Right forelimb (tissue), 1 donor: ENCODE data around the gene ATG9B.
"Not testable (repeated sequence)": the region's sequence is repeated elsewhere in the genome, so short reads cannot be mapped to it uniquely, and the experiment has no call there.

ENCODE experiments used
- DNase-seq: peaks from one replicate; pipeline ENCODE4 v3.0.0-alpha.2; 2018

Gene ATG9B

DNA sequence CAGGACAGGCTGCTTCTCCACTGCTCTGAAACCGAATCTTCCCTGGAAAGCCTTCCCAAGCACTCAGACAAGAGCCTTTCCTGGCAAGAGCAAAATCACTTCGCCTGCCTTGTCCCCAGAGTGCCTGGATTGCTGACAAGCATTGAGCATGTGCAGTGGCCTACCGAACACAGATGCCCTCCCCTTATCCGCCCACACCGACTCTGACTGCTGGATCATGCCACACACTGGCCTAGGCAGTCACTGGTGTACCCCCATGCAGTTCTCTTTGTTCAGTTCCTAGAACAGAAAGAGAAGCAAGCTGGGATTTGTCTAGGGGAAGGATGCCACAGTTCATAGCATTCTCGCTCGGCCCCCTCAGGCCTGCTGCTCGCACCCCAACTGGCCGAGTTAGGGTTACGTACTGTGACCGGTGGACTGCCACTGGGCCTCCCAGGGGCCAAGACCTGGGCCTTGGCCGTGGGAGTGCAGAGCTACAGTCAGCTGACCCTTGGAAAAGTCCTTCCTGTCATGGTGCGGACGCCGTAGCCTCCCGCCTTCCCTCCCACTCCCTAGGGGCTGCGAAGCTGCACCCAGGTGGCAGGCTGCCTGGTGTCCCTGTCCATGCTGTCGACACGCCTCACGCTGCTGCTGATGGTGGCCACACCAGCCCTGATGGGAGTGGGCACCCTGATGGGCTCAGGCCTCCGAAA is 10.9 kb upstream of the ATG9B start:
- DNase-seq: no peak

DNA sequence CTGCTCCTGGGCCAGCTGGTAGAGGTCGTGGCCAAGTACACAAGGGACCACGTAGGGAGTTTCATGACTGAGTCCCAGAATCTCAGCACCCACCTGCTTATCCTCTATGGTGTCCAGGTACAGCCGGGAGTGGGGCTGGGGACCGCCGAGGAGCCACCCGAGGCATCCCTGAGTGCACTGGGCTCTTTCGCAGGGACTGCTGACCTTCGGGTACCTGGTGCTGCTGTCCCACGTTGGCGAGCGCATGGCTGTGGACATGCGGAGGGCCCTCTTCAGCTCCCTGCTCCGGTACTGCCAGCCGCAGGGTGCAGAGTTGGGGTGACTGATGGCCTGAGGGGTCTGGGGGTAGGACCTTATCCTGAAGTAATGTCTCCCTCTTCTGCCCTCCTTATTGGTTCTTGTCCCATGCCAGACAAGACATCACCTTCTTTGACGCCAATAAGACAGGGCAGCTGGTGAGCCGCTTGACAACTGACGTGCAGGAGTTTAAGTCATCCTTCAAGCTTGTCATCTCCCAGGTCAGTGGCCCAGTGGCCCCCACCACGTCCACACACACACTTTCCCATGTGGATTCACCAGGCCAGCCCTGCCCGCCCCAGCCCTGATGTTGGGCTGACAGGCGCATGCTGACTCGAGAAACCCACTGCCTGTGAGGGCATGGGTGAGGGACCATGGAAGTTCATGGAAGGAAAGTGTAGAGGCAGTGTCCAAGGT is 10.2 kb upstream of the ATG9B start:
- no peak for DNase-seq

GRCh38 chr7:151033864-151034249 is 9.6 kb upstream of the ATG9B start:
- DNase-seq: no peak

GRCh38 chr7:151032936-151033863 is 8.9 kb upstream of the ATG9B start:
- no peak for DNase-seq

DNA sequence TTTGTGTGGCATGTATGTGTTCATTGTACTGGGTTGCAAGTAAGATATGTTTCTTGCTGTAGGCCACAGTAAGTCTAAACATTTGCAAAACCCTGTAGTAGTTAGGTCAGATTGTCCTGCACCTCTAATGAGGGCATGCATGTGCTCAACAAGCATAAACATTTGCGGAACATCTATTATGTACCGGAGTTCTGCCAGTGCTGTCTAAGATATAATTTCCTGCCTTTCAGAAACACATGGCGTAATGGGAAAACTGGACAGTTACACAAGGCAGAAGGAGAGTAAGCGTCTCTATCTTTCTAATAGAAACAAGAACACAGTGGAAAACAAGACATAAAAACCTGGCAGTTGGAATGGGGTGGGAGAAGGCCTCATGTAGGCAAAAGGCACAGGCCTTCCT is 6.7 kb upstream of the ATG9B start:
- no peak for DNase-seq

DNA sequence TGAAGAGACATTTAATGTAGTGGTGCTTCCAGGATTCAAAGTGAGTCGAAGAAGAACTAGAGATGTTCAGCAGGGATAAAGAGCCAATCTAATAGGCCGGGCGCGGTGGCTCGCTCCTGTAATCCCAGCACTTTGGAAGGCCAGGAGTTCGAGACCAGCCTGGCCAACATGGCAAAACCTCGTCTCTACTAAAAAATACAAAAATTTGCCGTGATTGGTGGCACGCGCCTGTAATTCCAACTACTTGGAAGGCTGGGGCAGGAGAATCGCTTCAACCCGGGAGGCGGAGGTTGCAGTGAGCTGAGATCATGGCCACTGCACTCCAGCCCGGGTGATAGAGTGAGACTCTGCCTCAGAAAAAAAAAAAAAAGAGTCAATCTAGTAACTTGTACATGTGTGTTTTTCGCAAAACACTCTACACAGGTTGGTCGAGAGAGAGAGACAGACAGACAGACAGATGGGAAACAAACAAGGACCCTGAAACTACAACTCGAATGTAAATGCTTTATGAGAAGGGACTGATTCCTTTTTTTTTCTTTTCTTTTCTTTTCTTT is 4.7 kb upstream of the ATG9B start:
- DNase-seq: no peak

DNA sequence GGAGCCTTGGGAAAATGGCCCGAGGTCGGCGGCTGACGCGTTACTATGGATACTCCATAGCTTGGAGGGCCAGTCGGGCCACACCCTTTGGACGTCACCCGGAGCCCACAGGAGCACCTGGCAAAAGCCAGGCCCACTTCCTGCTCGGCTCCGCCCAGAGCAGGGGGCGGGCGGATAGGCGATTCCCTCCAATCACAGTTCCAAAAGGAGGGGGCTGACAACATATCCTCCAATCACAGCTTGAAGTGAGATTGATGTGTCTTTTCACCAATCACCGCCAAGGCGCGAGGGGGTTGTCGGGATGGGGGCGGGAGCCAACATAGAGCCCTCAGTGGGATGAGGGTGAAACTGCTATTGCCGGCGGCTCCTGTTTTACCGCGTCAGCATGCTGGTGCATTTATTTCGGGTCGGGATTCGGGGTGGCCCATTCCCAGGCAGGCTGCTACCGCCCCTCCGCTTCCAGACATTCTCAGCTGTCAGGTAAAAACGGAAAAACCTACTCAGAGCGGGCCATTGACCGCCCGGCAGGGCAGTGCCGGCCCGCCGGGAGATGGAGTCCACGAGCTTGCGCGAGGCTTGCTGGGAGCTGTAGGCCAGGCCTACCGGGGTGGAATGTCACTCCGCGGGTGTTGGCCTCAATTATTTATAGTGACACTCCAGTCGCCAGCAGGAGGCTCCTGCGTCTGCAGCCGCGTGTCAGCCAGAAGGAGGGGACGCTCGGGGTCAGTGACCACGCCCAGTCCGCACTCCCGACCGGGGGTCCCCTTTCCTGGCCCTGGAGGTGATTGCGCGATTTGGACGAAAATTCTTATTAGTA is 4.0 kb upstream of the ATG9B start, which contains the start of gene ABCB8:
Gene ABCB8, plus strand, starts transcription at position 320 of the 817 bp plus-strand sequence. Its CDS starts 66 bp downstream, at position 386.
- DNase-seq: peak; percentile 99

DNA sequence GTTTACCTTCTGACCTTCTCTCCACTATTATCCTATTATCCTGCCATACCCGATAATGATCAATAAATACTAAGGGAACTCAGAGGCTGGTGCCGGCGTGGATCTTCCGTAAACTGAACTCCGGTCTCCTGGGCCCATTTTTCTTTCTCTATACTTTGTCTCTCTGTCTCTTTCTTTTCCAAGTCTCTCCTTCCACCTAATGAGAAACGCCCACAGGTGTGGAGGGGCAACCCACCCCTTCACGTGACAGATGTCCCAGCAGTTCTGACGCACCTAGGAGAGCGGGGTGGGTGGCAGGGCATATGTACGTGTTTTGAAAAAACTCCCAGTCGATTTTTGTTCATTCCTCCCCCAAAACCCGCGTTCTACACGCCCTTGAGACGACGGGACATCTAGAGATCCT is 3.4 kb upstream of the ATG9B start:
- not testable (repeated sequence) for DNase-seq

DNA sequence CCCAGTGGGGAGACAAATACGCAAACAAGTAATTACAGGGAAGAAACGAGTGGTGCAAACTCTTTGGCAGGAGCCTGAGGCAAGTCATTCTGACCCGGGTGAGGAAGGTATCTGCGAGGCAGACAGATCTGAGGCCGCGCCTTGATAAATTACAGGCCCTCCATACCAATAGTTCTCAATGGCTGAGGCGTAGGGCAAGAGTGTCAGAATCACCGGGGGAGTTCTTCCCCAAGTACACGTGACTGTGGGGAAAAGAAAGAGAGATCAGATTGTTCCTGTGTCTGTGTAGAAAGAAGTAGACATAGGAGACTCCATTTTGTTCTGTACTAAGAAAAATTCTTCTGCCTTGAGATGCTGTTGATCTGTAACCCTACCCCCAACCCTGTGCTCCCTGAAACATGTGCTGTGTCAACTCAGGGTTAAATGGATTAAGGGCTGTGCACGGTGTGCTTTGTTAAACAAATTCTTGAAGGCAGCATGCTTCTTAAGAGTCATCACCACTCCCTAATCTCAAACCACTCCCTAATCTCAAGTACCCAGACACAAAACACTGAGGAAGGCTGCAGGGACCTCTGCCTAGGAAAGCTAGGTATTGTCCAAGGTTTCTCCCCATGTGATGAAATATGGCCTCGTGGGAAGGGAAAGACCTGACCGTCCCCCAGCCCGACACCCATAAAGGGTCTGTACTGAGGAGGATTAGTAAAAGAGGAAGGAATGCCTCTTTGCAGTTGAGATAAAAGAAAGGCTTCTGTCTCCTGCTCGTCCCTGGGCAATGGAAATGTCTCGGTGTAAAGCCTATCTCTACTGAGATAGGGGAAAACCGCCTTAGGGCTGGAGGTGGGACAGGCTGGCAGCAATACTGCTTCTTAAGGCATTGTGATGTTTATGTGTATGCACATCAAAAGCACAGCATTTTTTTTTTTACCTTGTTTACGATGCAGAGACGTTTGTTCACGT is 2.8 kb upstream of the ATG9B start:
- not testable (repeated sequence) for DNase-seq

- DNase-seq: no peak
These were observed 1.8 kb upstream of the ATG9B start for GRCh38 chr7:151025924-151026671.

GRCh38 chr7:151023232-151023631 is 1.1 kb downstream of the ATG9B start:
- no peak for DNase-seq

DNA sequence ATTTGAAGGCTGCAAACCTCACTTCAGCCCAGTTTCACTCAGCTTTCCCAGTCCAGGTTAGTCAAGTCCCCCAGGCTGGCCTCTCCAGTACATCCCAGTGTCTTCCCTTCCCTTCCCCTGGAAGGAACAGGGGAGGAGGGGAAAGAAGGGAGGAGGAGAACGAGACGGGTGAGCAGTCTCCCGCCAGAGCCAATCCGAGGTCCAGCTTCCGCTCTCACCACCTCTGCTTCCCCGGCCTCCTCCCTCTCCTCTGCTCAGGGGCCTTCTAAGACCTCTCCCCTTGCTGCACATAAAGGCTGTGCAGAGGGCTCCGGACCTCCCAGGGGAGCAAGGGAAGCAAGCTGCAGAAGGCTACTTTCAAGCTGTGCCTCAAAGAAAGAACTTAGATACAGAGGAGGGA is 4.1 kb downstream of the ATG9B start:
- DNase-seq: no peak

DNA sequence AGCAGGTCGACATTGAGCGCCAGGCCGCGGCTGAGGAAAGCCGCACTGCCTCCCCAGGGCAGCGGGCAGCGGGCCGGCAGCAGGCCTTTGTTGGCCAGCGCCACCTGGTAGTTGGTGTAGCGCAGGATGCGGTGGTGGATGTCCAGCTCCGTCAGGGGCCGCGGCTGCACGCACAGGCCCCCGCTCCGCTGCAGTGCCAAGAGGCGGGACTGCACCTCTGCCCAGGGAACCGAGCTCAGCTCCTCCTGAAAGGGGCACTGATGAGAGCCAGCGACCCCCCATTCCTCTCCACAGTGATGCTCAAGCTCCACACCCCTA is 5.2 kb downstream of the ATG9B start:
- DNase-seq: no peak

DNA sequence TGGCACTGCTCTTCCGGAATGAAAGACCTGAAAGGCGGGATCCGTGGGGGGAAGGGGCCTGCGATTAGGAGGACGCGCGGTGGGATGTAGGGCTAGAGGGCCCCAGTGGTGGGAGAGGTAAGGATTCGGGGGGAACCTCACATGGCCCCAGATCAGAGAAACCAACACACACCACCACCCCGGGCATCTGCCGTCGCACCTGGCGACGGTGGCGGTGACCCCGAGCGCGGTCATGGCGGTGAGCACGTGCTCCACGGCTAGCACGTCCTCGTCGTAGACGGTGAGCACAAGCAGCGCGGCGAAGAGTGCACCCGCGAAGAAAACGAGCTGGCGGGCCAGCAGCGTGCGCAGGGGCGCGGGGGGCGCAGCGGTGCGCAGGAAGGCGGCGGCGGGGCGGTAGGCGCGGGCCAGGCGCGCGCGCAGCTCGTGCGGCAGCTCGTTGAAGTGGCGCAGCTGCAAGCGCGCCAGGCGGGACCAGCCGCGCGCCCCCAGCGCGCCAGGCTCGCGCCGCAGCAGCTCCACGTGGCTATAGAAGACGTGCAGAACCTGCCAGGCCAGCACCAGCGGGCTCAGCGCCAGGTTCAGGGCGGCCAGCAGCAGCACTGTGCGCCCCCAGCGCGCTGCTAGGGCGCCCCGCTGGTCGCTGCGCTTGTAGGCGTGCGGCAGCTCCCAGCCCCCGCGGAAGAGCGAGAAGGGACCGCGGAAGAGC is 5.7 kb downstream of the ATG9B start:
- DNase-seq: peak; percentile 70

DNA sequence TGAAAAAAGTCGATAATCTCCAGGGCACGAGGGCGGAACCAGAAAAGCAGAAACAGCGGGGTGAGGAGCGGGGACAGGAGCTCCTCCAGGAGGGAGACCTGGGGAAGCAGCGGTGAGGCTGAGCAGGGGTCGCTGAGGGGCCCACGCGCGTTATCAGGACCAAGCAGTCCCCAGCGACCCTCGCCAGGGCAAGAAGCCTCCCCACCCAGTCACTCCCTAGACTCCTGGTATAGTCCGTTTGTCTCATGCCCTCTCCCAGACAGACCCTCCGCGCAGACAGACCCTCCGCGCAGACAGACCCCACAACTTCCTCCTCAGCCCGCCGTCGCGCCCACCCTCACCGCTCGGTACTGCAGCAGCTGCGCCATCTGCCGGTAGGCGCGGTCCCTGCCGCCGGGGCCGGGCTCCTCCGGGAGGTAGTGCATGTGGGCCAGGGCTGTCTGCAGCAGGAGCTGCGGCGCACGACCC is 6.3 kb downstream of the ATG9B start:
- DNase-seq: peak; percentile 88

- DNase-seq: no peak
These were observed 6.8 kb downstream of the ATG9B start for GRCh38 chr7:151017370-151017952.

- DNase-seq: no peak
These were observed 7.4 kb downstream of the ATG9B start for GRCh38 chr7:151016942-151017341.

GRCh38 chr7:151016505-151016904 is 7.8 kb downstream of the ATG9B start:
- DNase-seq: no peak

- DNase-seq: no peak
These were observed 8.3 kb downstream of the ATG9B start for GRCh38 chr7:151015967-151016366.
